Measurements from ENCODE around the gene LMOD1.

GRCh38 chr1:201894343-201895119 lies 51.8 kb downstream of the LMOD1 start:
- no peak for TF ChIP-seq POLR2A (IDR thresholded peaks at IDR 0.05; ENCODE audit: low read length)
- TF ChIP-seq GATA1 (IDR thresholded peaks at IDR 0.05; ENCODE audit: low read depth, low read length): no peak
